Keratinocyte (primary cell): ENCODE measurements around the gene HERC4. TPM values are rescaled to one million over a fixed set of nuclear protein-coding genes. Genes with fewer than 3 reads are reported as not detected.

Experiments
- DNase-seq: peaks from one replicate; pipeline ENCODE4 v3.0.0-alpha.2; 2011; ENCODE audit warnings: low read depth, missing footprints, low spot score
- FAIRE-seq: peaks from 2 replicates; lab custom pipeline; 2011; peaks lifted over from hg19 to GRCh38; lab: Jason Lieb, UNC
- H2AFZ ChIP-seq: 2 replicates; pipeline ENCODE4 v1.6.0; 2012; ENCODE audit warnings: low read length, control low read depth, inconsistent platforms; ENCODE audit not compliant: control insufficient read depth
- H3K27ac ChIP-seq: 2 replicates; pipeline ENCODE4 v1.5.1; 2011; ENCODE audit warnings: low read length; ENCODE audit not compliant: control insufficient read depth, insufficient read depth
- H3K27me3 ChIP-seq: 3 replicates; pipeline ENCODE4 v1.6.0; 2011; ENCODE audit warnings: low read length; ENCODE audit not compliant: control insufficient read depth, insufficient read depth; ENCODE audit errors: extremely low read depth
- H3K36me3 ChIP-seq, 2 experiments: 2 replicates in 1 of 2; 3 replicates in 1 of 2; pipeline ENCODE4 v1.5.1; 2011; ENCODE audit warnings: low read length in 2 of 2, mild to moderate bottlenecking in 1 of 2; ENCODE audit not compliant: control insufficient read depth in 2 of 2, insufficient read depth in 2 of 2; ENCODE audit errors: extremely low read depth in 1 of 2
- H3K4me1 ChIP-seq: 3 replicates; pipeline ENCODE4 v1.5.1; 2011; ENCODE audit warnings: low read length; ENCODE audit not compliant: control insufficient read depth, insufficient read depth; ENCODE audit errors: extremely low read depth
- H3K4me2 ChIP-seq: 3 replicates; pipeline ENCODE4 v1.6.0; 2011; ENCODE audit warnings: low read depth, low read length; ENCODE audit not compliant: control insufficient read depth, insufficient read depth; ENCODE audit errors: extremely low read depth
- H3K4me3 ChIP-seq, 3 experiments: fragments of 200-600 bp in 1 of 3; sonication (generic) in 1 of 3; 2 replicates in 2 of 3; 3 replicates in 1 of 3; pipeline ENCODE4 v1.5.1; 2011 to 2016; ENCODE audit warnings: low read length in 3 of 3, mild to moderate bottlenecking in 3 of 3, control low read depth in 2 of 3, inconsistent platforms in 1 of 3, low read depth in 1 of 3, mixed read lengths in 1 of 3, mixed run types in 1 of 3, moderate library complexity in 1 of 3; ENCODE audit not compliant: control insufficient read depth in 2 of 3, insufficient read depth in 2 of 3; ENCODE audit errors: extremely low read depth in 1 of 3
- H3K79me2 ChIP-seq: 2 replicates; pipeline ENCODE4 v1.6.0; 2012; ENCODE audit warnings: low read length; ENCODE audit not compliant: control insufficient read depth, insufficient read depth
- H3K9ac ChIP-seq: 3 replicates; pipeline ENCODE4 v1.6.0; 2011; ENCODE audit warnings: low read length; ENCODE audit not compliant: control insufficient read depth, insufficient read depth; ENCODE audit errors: extremely low read depth
- H3K9me1 ChIP-seq: 3 replicates; pipeline ENCODE4 v1.6.0; 2011; ENCODE audit warnings: low read length; ENCODE audit not compliant: control insufficient read depth, insufficient read depth; ENCODE audit errors: extremely low read depth
- H3K9me3 ChIP-seq: 2 replicates; pipeline ENCODE4 v1.5.1; 2012; ENCODE audit warnings: low read depth, low read length; ENCODE audit not compliant: control insufficient read depth
- H4K20me1 ChIP-seq: 3 replicates; pipeline ENCODE4 v1.6.0; 2011; ENCODE audit warnings: low read length; ENCODE audit not compliant: control insufficient read depth, insufficient read depth; ENCODE audit errors: extremely low read depth
- EZH2 ChIP-seq: IDR thresholded peaks from one replicate; pipeline ENCODE4 v1.6.1; 2012; ENCODE audit warnings: inconsistent platforms, mild to moderate bottlenecking, low read length, moderate library complexity
- dilution Hi-C: fragments of 300-500 bp; cut with MboI; formaldehyde crosslinking; loops from one replicate; pipeline ENCODE4 v1.7.0; 2020; ENCODE audit warnings: low sequenced_read_pairs; ENCODE audit not compliant: extremely low pct_ligation_motif_present
- polyA plus RNA-seq, 5 experiments: library from polyadenylated mRNA; depleted of rRNA in 3 of 5; stranded (reverse) in 3 of 5; stranded (forward) in 1 of 5; unstranded in 1 of 5; fragments of >200 nt; gene quantifications; 1 replicate in 1 of 5; 2 replicates in 3 of 5; 3 replicates in 1 of 5; pipeline versions ENCODE4 v1.2.1 to v1.2.3, GENCODE V29; 2011 to 2012; ENCODE audit warnings: missing spikeins in 2 of 5, low read depth in 1 of 5, low replicate concordance in 1 of 5
- TF ChIP-seq, protein P1 (sequence below), 3 experiments: IDR thresholded peaks in 1 of 3; conservative IDR thresholded peaks in 1 of 3; optimal IDR thresholded peaks in 1 of 3; 2 replicates in 2 of 3; 3 replicates in 1 of 3; pipeline versions ENCODE3 to v1.5.1; 2011; ENCODE audit warnings: low read length in 3 of 3, mild to moderate bottlenecking in 3 of 3, moderate library complexity in 2 of 3, control low read depth in 1 of 3, inconsistent platforms in 1 of 3; ENCODE audit not compliant: insufficient read depth in 2 of 3; ENCODE audit errors: extremely low read depth in 1 of 3

The HERC4 gene
- polyA plus RNA-seq, 1 donor (not counting 4 experiments of a cell fraction or from before 2014, with no cell fraction given) = 42.9 TPM

DNA sequence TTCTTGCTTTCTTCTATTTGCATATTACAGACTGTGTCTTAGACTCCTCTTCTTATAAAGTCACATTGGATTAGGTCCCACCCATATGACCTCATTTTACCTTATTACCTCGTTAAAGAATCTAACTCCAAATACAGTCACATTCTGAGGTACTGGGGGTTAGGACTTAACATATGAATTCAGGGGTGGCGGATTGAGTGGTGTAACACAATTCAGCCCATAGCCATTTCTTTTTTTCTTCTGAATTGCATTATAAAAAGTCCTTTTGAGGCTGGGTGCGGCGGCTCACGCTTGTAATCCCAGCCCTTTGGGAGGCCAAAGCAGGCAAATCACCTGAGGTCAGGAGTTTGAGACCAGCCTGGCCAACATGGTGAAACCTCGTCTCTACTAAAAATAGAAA is 6.8 kb upstream of the HERC4 start:
- no peaks in the 10 kb centered on the region for H3K27me3 ChIP-seq
- no peaks in the 10 kb centered on the region for H3K36me3 ChIP-seq
- H3K4me1 ChIP-seq = peaks cover 10% of the 10 kb centered on the region
- no peak overlapping the region for H3K9ac ChIP-seq
- H3K27ac ChIP-seq = no peak overlapping the region
- TF ChIP-seq, protein P1, sequence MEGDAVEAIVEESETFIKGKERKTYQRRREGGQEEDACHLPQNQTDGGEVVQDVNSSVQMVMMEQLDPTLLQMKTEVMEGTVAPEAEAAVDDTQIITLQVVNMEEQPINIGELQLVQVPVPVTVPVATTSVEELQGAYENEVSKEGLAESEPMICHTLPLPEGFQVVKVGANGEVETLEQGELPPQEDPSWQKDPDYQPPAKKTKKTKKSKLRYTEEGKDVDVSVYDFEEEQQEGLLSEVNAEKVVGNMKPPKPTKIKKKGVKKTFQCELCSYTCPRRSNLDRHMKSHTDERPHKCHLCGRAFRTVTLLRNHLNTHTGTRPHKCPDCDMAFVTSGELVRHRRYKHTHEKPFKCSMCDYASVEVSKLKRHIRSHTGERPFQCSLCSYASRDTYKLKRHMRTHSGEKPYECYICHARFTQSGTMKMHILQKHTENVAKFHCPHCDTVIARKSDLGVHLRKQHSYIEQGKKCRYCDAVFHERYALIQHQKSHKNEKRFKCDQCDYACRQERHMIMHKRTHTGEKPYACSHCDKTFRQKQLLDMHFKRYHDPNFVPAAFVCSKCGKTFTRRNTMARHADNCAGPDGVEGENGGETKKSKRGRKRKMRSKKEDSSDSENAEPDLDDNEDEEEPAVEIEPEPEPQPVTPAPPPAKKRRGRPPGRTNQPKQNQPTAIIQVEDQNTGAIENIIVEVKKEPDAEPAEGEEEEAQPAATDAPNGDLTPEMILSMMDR (optimal IDR thresholded peaks at IDR 0.05 in 1 of 3, IDR thresholded peaks at IDR 0.05 in 1 of 3, conservative IDR thresholded peaks at IDR 0.05 in 1 of 3; ENCODE audit: extremely low read depth in 1 of 3, insufficient read depth in 2 of 3, low read length in 3 of 3) = no peak
- no peak for TF ChIP-seq EZH2
- H3K4me3 ChIP-seq = no peak overlapping the region
- no peaks in the 10 kb centered on the region for H4K20me1 ChIP-seq
- FAIRE-seq (no peak), DNase-seq (no peak)
- no peak overlapping the region for H2AFZ ChIP-seq
- no peaks in the 10 kb centered on the region for H3K9me3 ChIP-seq
- H3K9me1 ChIP-seq = no peaks in the 10 kb centered on the region
- no peak overlapping the region for H3K4me2 ChIP-seq
- H3K79me2 ChIP-seq = no peaks in the 10 kb centered on the region
- dilution Hi-C loops = no loop called here

DNA sequence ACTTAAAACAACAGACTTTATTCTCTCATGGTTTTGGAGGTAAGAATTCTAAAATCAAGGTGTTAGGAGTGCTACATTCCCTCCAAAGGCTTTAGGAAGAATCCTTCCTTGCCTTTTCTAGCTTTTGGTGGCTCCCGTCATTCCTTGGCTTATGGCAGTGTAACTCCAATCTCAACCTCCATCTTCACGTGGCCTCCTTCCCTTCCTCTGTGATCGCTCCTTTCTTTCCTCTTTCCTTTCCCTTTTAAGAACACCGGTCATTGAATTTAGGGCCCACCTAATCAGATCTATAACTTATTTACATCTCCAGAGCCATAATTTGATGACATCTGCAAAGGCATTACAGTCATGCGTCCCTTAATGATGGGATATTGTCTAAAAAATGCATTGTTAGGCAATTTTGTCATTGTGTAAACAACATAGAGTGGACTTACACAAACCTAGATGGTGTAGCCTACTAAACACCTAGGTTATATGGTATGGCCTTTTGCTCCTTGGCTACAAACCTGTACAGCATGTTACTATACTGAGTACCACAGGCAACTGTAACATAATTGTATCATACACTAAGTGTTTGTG is 5.9 kb upstream of the HERC4 start:
- Histone ChIP-seq H3K36me3 (no peaks in the 10 kb centered on the region), H3K4me1 (peaks cover 3% of the 10 kb centered on the region), H3K27me3 (no peaks in the 10 kb centered on the region), H3K27ac (no peak overlapping the region), H3K4me3 (no peak overlapping the region), H3K4me2 (no peak overlapping the region), H3K9ac (no peak overlapping the region), H4K20me1 (no peaks in the 10 kb centered on the region), H3K9me3 (no peaks in the 10 kb centered on the region), H3K79me2 (no peaks in the 10 kb centered on the region), H2AFZ (peak overlapping the region; percentile 54), H3K9me1 (no peaks in the 10 kb centered on the region)
- FAIRE-seq = no peak
- dilution Hi-C loops = no loop called here
- TF ChIP-seq, protein P1 (optimal IDR thresholded peaks at IDR 0.05 in 1 of 3, IDR thresholded peaks at IDR 0.05 in 1 of 3, conservative IDR thresholded peaks at IDR 0.05 in 1 of 3; ENCODE audit: extremely low read depth in 1 of 3, insufficient read depth in 2 of 3, low read length in 3 of 3) = no peak
- no peak for TF ChIP-seq EZH2
- DNase-seq = no peak
